Activated B cell treated with CpG ODN at 0.5 μM for 24 hours (primary cell): ENCODE data around the gene TP73. TPM values are rescaled to one million over a fixed set of nuclear protein-coding genes. Genes with fewer than 3 reads are reported as not detected.
A peak's percentile ranks its signal among the peaks of the same experiment; 100 is the strongest.

Source experiments
- ATAC-seq: fragments of 200-7000 bp; cut with Tn5 transposase; one replicate; pipeline ENCODE4 v1.10.0; 2021; ENCODE audit warnings: low read depth, mild to moderate bottlenecking, moderate library complexity
- CTCF ChIA-PET: fragments of 350-600 bp; sonication (Branson Sonifier 250); formaldehyde crosslinking; loops from one replicate; lab custom pipeline; 2021; ENCODE audit warnings: antibody characterized with exemption; lab: Charles Lee
- POLR2A ChIA-PET: fragments of 350-600 bp; sonication (Branson Sonifier 250); formaldehyde crosslinking; loops from one replicate; lab custom pipeline; 2021; ENCODE audit warnings: antibody characterized with exemption; lab: Charles Lee
- DNase-seq: peaks from one replicate; pipeline ENCODE4 v3.0.0; 2022
- H3K27ac Mint-ChIP-seq: one replicate; pipeline ENCODE4 v1.8.0; 2020; ENCODE audit warnings: mixed read lengths
- H3K27me3 Mint-ChIP-seq: one replicate; pipeline ENCODE4 v1.8.0; 2021; ENCODE audit warnings: mixed read lengths
- H3K36me3 Mint-ChIP-seq: one replicate; pipeline ENCODE4 v1.8.0; 2021; ENCODE audit warnings: low read depth, mixed read lengths
- H3K4me1 Mint-ChIP-seq: one replicate; pipeline ENCODE4 v1.8.0; 2021; ENCODE audit warnings: mixed read lengths
- H3K4me3 Mint-ChIP-seq: one replicate; pipeline ENCODE4 v1.8.0; 2020; ENCODE audit warnings: mild to moderate bottlenecking, mixed read lengths
- H3K9me3 Mint-ChIP-seq: one replicate; pipeline ENCODE4 v1.8.0; 2020; ENCODE audit warnings: mixed read lengths
- intact Hi-C: fragments of 100-400 bp; cut with micrococcal nuclease; formaldehyde crosslinking; loops from one replicate; pipeline ENCODE4 v1.15.1; 2024
- total RNA-seq: library from RNA; stranded (reverse); gene quantifications from 2 replicates; pipeline ENCODE4 v1.2.3, GENCODE V29; 2022
- TF ChIP-seq, protein P1 (sequence below): fragments of 200-600 bp; IDR thresholded peaks from one replicate; pipeline ENCODE4 v1.8.0; 2022; ENCODE audit warnings: antibody characterized with exemption, mild to moderate bottlenecking

Gene TP73
- total RNA-seq, 1 donor from 2014 or later, result 2.6 TPM

DNA sequence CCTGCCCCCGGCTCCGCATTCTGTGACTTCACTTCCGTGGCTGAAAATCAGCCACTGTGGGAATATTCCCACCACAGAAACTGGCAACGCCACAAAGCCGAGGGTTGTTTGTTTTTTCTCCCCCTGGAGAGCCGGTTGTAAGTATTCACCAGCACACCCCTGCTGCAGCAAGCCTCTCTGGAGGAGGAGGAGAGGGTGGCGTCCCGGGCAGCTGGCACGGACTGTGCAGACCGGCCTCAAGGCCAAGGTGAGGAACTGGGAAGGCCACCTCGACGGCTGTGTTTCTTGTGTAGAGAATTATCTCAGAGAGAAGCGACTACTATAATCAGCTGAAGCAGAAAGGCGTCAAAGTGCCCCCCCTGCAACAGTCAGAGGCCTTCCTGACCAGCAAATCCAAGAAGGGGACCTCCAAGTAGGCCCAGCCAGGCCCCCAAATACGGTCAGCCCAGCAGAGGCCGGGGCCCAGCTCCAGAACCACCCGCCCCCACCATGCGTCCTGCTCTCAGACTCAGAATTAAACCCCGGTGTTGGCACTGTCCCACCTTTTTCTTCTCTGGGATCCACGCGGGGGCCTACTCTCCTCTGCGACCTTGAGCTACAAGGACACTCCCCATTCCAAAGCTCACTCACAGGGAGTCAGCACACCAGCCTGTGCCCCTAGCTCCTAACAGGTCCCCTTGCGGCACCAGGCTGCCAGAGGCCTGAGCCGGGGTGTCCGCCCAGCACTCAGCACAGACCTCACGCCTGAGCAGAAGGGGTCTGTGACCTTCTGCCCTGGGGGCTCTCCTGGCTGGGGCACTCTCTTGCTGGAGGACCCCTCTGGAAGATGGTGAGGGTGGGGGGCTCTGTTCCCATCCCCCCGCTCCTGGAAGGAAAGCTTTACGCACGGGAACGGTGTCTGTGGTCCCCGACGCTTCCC lies 119.1 kb downstream of the TP73 start:
- no peaks in the 10 kb centered on the region for H3K9me3 Mint-ChIP-seq
- intact Hi-C loops, result loop anchor here (1.0 kb wide), 3 partner anchors 24 to 129 kb away; partner anchors contain the start of genes C1orf174 and LRRC47
- TF ChIP-seq, protein P1, sequence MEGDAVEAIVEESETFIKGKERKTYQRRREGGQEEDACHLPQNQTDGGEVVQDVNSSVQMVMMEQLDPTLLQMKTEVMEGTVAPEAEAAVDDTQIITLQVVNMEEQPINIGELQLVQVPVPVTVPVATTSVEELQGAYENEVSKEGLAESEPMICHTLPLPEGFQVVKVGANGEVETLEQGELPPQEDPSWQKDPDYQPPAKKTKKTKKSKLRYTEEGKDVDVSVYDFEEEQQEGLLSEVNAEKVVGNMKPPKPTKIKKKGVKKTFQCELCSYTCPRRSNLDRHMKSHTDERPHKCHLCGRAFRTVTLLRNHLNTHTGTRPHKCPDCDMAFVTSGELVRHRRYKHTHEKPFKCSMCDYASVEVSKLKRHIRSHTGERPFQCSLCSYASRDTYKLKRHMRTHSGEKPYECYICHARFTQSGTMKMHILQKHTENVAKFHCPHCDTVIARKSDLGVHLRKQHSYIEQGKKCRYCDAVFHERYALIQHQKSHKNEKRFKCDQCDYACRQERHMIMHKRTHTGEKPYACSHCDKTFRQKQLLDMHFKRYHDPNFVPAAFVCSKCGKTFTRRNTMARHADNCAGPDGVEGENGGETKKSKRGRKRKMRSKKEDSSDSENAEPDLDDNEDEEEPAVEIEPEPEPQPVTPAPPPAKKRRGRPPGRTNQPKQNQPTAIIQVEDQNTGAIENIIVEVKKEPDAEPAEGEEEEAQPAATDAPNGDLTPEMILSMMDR, result no peak
- ChIA-PET POLR2A (interaction anchor here (1.2 to 1.4 kb wide), 2 partner anchors 25 to 128 kb away, joined by 4 to 8 read pairs; partner anchors contain the start of genes C1orf174 and LRRC47), CTCF (no interaction called here)
- ATAC-seq (no peak), DNase-seq (no peak)
- no peaks in the 10 kb centered on the region for H3K36me3 Mint-ChIP-seq
- no peak overlapping the region for H3K27ac Mint-ChIP-seq
- peak overlapping the region; percentile 76 for H3K4me3 Mint-ChIP-seq
- H3K4me1 Mint-ChIP-seq, result peaks cover 18% of the 10 kb centered on the region
- peaks cover 5% of the 10 kb centered on the region for H3K27me3 Mint-ChIP-seq

DNA sequence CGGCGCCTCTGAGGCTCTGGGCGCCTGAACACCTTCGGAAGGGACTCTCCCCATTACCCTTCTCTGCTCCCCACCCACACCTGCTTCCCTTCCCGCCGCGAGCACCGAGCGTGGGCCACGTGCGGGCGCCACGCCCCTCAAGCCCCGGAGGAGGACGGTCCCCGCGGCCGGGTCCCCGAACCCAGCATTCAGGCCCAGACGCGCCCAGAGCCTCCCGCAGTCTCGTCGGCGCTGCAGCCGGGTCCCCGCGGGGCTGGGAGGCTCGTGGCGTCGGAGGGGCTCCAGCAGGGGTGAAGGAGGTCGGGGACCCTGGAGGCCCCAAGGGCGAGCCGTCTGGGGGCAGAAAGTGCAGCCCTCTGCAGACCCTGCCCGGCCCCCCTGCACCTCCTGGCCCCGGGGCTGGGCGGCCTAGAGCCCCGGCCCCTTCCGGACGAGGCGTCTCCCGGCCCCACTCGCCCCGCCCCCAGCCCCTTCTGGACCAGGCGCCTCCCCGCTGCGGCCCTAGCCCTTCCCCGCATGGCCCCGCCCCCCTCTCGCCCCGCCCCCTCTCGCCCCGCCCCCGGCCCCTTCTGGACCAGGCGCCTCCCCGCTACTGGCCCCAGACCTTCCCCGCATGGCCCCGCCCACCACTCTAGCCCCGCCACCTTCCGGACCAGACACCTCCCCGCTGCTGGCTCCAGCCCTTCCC lies 119.9 kb downstream of the TP73 start:
- peaks cover 18% of the 10 kb centered on the region for H3K4me1 Mint-ChIP-seq
- no peaks in the 10 kb centered on the region for H3K36me3 Mint-ChIP-seq
- TF ChIP-seq, protein P1, result no peak
- no peaks in the 10 kb centered on the region for H3K9me3 Mint-ChIP-seq
- H3K4me3 Mint-ChIP-seq, result peak overlapping the region; percentile 76
- intact Hi-C loops, result loop anchor here (1.0 kb wide), 3 partner anchors 24 to 128 kb away; partner anchors contain the start of genes C1orf174 and LRRC47
- H3K27me3 Mint-ChIP-seq, result peaks cover 5% of the 10 kb centered on the region
- POLR2A ChIA-PET, result interaction anchor here (1.2 to 1.4 kb wide), 2 partner anchors 24 to 127 kb away, joined by 4 to 8 read pairs; partner anchors contain the start of genes C1orf174 and LRRC47
- DNase-seq (peak; percentile 87), ATAC-seq (peak; percentile 89)
- no peak overlapping the region for H3K27ac Mint-ChIP-seq
- CTCF ChIA-PET, result no interaction called here

DNA sequence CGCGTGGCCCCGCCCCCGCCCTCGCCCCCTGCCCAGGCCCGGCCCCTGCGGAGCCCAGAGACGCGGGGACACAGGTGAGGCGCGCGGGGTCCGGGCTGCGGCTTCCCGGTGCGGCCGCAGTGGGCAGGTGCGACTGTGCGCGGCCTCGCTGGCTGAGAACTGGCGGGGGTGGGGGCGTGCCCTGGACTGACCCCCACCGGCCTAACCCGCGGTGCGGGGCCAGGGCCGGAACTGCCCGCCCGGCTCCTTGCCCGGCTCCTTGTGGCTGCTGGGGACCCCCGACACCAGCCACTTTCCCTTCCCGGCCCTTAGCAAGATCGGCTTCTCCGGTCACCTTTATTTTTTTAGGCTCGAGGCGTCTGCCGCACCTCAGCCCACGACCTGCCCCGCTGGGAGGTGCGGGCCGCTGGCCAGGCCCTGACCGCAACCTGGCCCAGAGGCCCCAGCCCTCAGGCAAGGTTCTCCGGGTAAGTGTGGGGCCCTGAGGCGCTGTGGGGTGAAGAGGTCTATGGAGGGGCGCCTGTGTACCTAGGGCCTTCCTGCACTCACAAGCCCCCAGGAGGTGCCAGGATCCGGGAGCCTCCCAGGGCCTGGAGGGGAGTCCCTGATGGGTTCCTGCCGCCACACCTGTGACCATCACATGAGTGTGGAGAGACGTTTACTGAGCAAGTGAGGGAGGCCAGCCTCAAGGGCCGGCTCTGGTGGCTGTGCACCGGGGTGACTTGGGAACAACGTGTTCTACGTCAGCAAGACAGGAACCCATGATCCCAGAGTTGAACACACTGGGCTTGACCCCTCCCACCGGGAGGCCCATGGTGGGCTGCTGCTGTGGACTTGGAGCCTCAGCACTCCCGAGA lies 120.6 kb downstream of the TP73 start, which contains the start of gene SMIM1:
Gene SMIM1 (plus strand): TSS at position 35 of the 857 bp plus-strand sequence. CDS start 2,625 bp downstream, outside the sequence.
- DNase-seq (no peak), ATAC-seq (no peak)
- no peaks in the 10 kb centered on the region for H3K9me3 Mint-ChIP-seq
- peaks cover 18% of the 10 kb centered on the region for H3K4me1 Mint-ChIP-seq
- ChIA-PET CTCF (interaction anchor here (0.7 kb wide), 1 partner anchor 124 kb away, joined by 3 read pairs; no protein-coding TSS in a partner anchor), POLR2A (interaction anchor here (1.6 kb wide), 1 partner anchor 23 kb away, joined by 7 read pairs; the partner anchor contains the start of gene LRRC47)
- H3K27ac Mint-ChIP-seq, result no peak within 1 kb of the TSS
- intact Hi-C loops, result loop anchor here (1.0 kb wide), 3 partner anchors 23 to 127 kb away; partner anchors contain the start of genes C1orf174 and LRRC47
- no peaks in the 10 kb centered on the region for H3K27me3 Mint-ChIP-seq
- H3K4me3 Mint-ChIP-seq, result peak within 1 kb of the TSS; percentile 76
- H3K36me3 Mint-ChIP-seq, result no peaks in the 10 kb centered on the region
- TF ChIP-seq, protein P1, result no peak

DNA sequence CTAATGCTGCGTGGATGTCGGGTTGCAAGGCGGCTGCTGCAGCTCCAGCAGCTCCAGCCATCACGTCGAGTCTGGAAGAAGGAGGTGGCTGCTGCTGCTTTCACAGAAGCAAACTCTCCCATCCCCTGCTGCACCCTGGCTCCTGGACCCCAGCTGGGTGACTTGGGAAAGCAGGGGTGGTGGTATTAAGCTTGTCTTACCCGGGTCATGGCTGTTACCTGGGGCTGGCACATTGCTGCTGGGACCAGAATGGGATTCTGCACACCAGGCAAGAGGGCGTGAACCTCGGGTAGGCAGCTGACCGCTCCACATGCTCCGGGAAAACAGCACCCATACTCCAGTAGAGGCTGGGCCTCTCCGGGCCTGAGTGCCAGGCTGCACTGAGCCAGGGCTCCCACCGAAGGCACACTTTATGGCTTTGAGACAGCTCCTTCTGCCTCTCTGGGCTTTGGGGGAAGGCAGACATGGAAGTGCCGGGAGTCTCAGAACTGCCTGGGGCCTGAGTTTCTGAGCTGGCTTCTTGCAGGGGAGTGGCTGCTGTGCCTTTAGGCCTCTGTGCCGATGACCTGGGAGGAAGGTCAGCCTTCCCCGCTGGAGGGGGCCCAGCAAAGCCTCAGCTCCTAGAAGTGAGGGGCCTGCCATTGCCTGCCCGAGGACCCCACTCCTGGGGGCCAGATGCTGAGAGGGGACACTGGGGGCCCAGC lies 121.4 kb downstream of the TP73 start:
- DNase-seq (no peak), ATAC-seq (no peak)
- no peaks in the 10 kb centered on the region for H3K27me3 Mint-ChIP-seq
- H3K36me3 Mint-ChIP-seq, result no peaks in the 10 kb centered on the region
- POLR2A ChIA-PET, result interaction anchor here (0.7 to 1.6 kb wide), 2 partner anchors 22 to 27 kb away, joined by 3 to 7 read pairs; partner anchors contain the start of gene LRRC47
- H3K27ac Mint-ChIP-seq, result no peak overlapping the region
- CTCF ChIA-PET, result interaction anchor here (0.7 kb wide), 1 partner anchor 123 kb away, joined by 3 read pairs; no protein-coding TSS in a partner anchor
- TF ChIP-seq, protein P1, result no peak
- H3K4me1 Mint-ChIP-seq, result peaks cover 18% of the 10 kb centered on the region
- H3K4me3 Mint-ChIP-seq, result no peak overlapping the region
- intact Hi-C loops, result no loop called here
- H3K9me3 Mint-ChIP-seq, result no peaks in the 10 kb centered on the region
